ENCODE measurements around the gene KCNK2. TPM values are rescaled to one million over a fixed set of nuclear protein-coding genes. Genes with fewer than 3 reads are reported as not detected.

The KCNK2 gene
- total RNA-seq, 1 experiment from 2014 or later, result 0.44 TPM

- Histone ChIP-seq H4K8ac (replicated peaks; ENCODE audit: insufficient read length, low read depth, low read length) (no peak overlapping the region), H3K4me2 (ENCODE audit: insufficient read depth, insufficient read length, low read length) (no peak overlapping the region), H4K20me1 (ENCODE audit: control insufficient read depth, insufficient read depth, insufficient read length) (no peaks in the 10 kb centered on the region), H3K9ac (ENCODE audit: extremely low read depth, insufficient read length, low read length) (no peak overlapping the region), H3K4me1 (ENCODE audit: insufficient read depth, low read length) (no peaks in the 10 kb centered on the region), H3K23me2 (ENCODE audit: insufficient read length, low read depth, low read length, poor library complexity, severe bottlenecking) (no peaks in the 10 kb centered on the region), H3K4ac (ENCODE audit: low read depth, low read length) (no peak overlapping the region), H3K79me1 (ENCODE audit: insufficient read depth, low read depth, low read length, poor library complexity, severe bottlenecking) (no peaks in the 10 kb centered on the region), H3K14ac (ENCODE audit: insufficient read depth, low read length) (no peak overlapping the region), H2BK120ac (ENCODE audit: low read depth, low read length, poor library complexity, severe bottlenecking) (no peak overlapping the region), H3T11ph (ENCODE audit: low read length) (no peak overlapping the region), H3K27ac (ENCODE audit: insufficient read length, low read depth, low read length) (no peak overlapping the region), H4K5ac (ENCODE audit: insufficient read length, low read depth, low read length) (no peak overlapping the region), H2BK5ac (ENCODE audit: insufficient read length, low read length) (no peak overlapping the region), H3K9me3 (ENCODE audit: control insufficient read depth, low read depth, low read length) (no peaks in the 10 kb centered on the region), H2BK12ac (ENCODE audit: insufficient read length, low read depth, low read length) (no peak overlapping the region), H3K56ac (ENCODE audit: insufficient read length, low read depth, low read length) (no peak overlapping the region), H2AFZ (ENCODE audit: low read length) (no peak overlapping the region), H3K79me2 (ENCODE audit: insufficient read depth, low read length) (no peaks in the 10 kb centered on the region), H3K27me3 (ENCODE audit: insufficient read depth, low read length) (no peaks in the 10 kb centered on the region), H3K23ac (ENCODE audit: insufficient read length, low read depth, low read length) (no peak overlapping the region), H2BK15ac (ENCODE audit: low read depth, low read length) (no peak overlapping the region), H4K91ac (ENCODE audit: insufficient read length, low read depth, low read length) (no peak overlapping the region), H2AK5ac (ENCODE audit: insufficient read length, low read length) (no peak overlapping the region), H3K18ac (ENCODE audit: insufficient read length, low read depth, low read length) (no peak overlapping the region), H2BK20ac (ENCODE audit: low read depth, low read length, poor library complexity, severe bottlenecking) (no peak overlapping the region)
- peaks cover 10 to 12% of the 10 kb centered on the region in 2 experiments for H3K4me1 Mint-ChIP-seq
- H3K27ac Mint-ChIP-seq, result no peak overlapping the region
- H3K9me3 Mint-ChIP-seq, result no peaks in the 10 kb centered on the region
- no peak overlapping the region for H3K4me3 Mint-ChIP-seq
- TF ChIP-seq CTCF (conservative IDR thresholded peaks at IDR 0.05), result no peak
- no peak for DNase-seq
- H3K36me3 Mint-ChIP-seq (ENCODE audit: insufficient read depth in 1 of 3, low read depth in 3 of 3), result no peaks in the 10 kb centered on the region
- WGBS (ENCODE audit: extremely low coverage, insufficient read length, low lambda C conversion rate), result no CpG with 5 or more reads among the region's 2 CpGs
- H3K27me3 Mint-ChIP-seq (ENCODE audit: low read depth), result no peaks in the 10 kb centered on the region
Observed at GRCh38 chr1:215277532-215277931, 195.0 kb downstream of the KCNK2 start.
